ENCODE measurements around the gene FBXO34. TPM values are rescaled to one million over a fixed set of nuclear protein-coding genes. Genes with fewer than 3 reads are reported as not detected.

The FBXO34 gene, protein sequence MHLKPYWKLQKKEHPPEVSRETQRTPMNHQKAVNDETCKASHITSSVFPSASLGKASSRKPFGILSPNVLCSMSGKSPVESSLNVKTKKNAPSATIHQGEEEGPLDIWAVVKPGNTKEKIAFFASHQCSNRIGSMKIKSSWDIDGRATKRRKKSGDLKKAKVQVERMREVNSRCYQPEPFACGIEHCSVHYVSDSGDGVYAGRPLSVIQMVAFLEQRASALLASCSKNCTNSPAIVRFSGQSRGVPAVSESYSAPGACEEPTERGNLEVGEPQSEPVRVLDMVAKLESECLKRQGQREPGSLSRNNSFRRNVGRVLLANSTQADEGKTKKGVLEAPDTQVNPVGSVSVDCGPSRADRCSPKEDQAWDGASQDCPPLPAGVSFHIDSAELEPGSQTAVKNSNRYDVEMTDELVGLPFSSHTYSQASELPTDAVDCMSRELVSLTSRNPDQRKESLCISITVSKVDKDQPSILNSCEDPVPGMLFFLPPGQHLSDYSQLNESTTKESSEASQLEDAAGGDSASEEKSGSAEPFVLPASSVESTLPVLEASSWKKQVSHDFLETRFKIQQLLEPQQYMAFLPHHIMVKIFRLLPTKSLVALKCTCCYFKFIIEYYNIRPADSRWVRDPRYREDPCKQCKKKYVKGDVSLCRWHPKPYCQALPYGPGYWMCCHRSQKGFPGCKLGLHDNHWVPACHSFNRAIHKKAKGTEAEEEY
- polyA plus RNA-seq (2011; rRNA removed) = 26.8 and 30.9 TPM in 2 replicates
- polyA minus RNA-seq (2011; rRNA and poly(A)+ RNA removed) = 21.8 and 23.8 TPM in 2 replicates

DNA sequence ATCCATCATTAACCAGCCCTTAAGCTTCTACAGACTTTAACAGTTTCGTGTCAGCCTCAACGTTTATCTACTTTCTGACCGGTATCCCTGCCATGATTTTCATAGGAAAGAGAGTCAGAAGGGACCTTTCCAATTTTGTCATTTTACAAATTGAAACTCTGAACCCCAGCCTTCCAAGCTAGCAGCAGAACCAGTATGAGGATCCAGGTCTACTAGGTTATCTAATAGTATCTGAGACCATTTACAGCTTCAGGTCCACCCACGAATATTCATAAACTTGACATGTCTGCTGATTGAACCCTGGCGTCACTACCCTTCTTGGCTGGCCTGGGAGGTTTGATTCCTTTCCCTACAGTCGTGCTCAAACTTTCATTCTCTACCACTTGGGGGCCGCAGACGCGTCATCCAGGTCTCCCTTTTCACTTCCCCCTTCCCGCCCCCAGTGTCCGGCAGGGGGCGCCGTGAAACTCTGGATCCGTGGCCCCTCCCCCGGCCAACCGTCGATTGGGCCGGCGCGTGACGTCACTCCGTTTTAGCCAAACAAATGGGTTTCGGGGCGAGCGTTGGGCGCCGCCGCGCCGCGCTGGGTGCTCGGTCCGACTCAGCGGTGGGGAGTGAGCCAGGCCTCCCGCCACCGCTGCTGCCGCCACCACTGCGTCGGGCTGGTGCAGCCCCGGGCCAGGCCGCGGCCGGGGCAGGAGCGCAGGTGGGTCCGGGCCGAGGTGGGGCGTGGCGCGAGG is at the start of gene FBXO34:
TSS of gene FBXO34 (plus strand) at position 590 of the 740 bp plus-strand sequence. CDS start 78,970 bp downstream, outside the sequence.
- TF ChIP-seq, protein P1, sequence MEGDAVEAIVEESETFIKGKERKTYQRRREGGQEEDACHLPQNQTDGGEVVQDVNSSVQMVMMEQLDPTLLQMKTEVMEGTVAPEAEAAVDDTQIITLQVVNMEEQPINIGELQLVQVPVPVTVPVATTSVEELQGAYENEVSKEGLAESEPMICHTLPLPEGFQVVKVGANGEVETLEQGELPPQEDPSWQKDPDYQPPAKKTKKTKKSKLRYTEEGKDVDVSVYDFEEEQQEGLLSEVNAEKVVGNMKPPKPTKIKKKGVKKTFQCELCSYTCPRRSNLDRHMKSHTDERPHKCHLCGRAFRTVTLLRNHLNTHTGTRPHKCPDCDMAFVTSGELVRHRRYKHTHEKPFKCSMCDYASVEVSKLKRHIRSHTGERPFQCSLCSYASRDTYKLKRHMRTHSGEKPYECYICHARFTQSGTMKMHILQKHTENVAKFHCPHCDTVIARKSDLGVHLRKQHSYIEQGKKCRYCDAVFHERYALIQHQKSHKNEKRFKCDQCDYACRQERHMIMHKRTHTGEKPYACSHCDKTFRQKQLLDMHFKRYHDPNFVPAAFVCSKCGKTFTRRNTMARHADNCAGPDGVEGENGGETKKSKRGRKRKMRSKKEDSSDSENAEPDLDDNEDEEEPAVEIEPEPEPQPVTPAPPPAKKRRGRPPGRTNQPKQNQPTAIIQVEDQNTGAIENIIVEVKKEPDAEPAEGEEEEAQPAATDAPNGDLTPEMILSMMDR (IDR thresholded peaks at IDR 0.05; ENCODE audit: low read depth, low read length) = peak; percentile 99
- Histone ChIP-seq H3K27me3 (ENCODE audit: control insufficient read depth, insufficient read depth, low read length) (no peaks in the 10 kb centered on the region), H3K9me3 (ENCODE audit: control insufficient read depth, insufficient read depth, low read length) (no peaks in the 10 kb centered on the region; the same call in 1 of the 2 replicates), H3K27ac (ENCODE audit: low read depth, low read length) (peak within 1 kb of the TSS; percentile 71), H3K4me3 (ENCODE audit: low read depth, low read length) (peak within 1 kb of the TSS; percentile 95)
- ChIA-PET POLR2A (interaction anchor here (0.7 kb wide), 1 partner anchor 63 kb away, joined by 3 read pairs; no protein-coding TSS in a partner anchor), CTCF (interaction anchor here (0.6 to 3.5 kb wide), 58 partner anchors 8 to 1216 kb away, joined by 3 to 34 read pairs (median 5); partner anchors contain the start of gene ATG14)
- peak; percentile 90 for DNase-seq (ENCODE audit: low read depth, low spot score)

DNA sequence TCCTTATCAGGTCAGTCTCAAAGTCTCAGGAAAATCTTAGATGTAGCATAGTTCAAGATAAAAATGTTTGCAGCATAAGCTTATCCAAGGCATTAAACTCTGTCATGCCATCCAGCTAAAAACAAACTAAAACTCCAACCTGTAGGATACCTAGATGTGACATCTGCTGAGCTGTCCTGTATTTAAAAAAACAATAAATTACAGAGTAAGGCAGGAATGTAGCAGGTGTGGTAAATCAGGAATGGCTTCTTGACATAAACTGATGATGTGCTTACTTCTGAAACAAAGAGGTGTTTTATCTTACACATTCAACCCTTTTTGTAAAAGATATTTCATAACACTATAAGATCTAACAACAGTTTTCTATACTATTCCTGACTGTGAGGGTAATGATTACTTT is 49.3 kb upstream of the FBXO34 start:
- Histone ChIP-seq H3K4me3 (ENCODE audit: low read depth, low read length) (no peak overlapping the region), H3K9me3 (ENCODE audit: control insufficient read depth, insufficient read depth, low read length) (peaks cover under 1% of the 10 kb centered on the region), H3K27me3 (ENCODE audit: control insufficient read depth, insufficient read depth, low read length) (no peaks in the 10 kb centered on the region), H3K27ac (ENCODE audit: low read depth, low read length) (no peak overlapping the region)
- TF ChIP-seq, protein P1 (IDR thresholded peaks at IDR 0.05; ENCODE audit: low read depth, low read length) = no peak
- POLR2A ChIA-PET = no interaction called here
- no peak for DNase-seq (ENCODE audit: low read depth, low spot score)
- CTCF ChIA-PET = interaction anchor here (1.1 to 1.7 kb wide), 2 partner anchors 9 to 171 kb away, joined by 3 read pairs; no protein-coding TSS in a partner anchor

DNA sequence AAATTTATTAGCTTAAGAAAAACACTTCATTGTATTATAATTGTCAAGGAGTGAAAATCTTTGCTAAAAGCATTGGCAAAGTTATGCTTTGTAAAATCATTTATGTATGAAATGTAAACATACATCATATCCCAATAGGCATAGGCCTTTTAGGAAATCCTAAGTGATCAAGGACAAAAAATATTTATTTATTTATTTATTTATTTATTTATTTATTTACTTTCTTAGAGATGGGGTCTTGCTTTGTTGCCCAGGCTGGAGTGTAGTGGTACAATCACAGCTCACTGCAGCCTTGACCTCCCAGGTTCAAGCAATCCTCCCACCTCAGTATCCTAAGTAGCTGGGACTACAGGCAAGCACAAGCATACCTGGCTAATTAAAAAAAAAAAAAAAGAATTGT is 47.9 kb upstream of the FBXO34 start:
- Histone ChIP-seq H3K4me3 (ENCODE audit: low read depth, low read length) (no peak overlapping the region), H3K27me3 (ENCODE audit: control insufficient read depth, insufficient read depth, low read length) (peaks cover 2% of the 10 kb centered on the region), H3K27ac (ENCODE audit: low read depth, low read length) (no peak overlapping the region), H3K9me3 (ENCODE audit: control insufficient read depth, insufficient read depth, low read length) (peaks cover 4% of the 10 kb centered on the region)
- CTCF ChIA-PET = interaction anchor here (0.9 kb wide), 1 partner anchor 22 kb away, joined by 3 read pairs; no protein-coding TSS in a partner anchor
- TF ChIP-seq, protein P1 (IDR thresholded peaks at IDR 0.05; ENCODE audit: low read depth, low read length) = no peak
- POLR2A ChIA-PET = no interaction called here
- no peak for DNase-seq (ENCODE audit: low read depth, low spot score)

DNA sequence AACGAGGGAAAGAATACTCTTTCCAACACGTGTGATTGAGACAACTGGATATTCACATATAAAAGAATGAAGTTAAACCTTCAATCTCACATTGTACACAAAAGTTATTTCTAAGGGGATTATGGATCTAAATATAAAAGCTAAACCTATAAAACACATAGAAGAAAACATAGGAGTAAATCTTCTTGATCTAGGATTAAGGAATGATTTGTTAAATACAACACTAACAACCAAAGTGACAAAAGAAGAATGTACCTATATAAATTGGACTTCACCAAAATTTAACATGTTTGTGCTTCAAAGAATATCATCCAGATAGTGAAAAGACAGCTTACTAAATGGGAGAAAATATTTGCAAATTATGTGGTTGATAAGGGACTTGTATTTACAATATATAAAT is 43.0 kb upstream of the FBXO34 start:
- CTCF ChIA-PET = interaction anchor here (1.7 kb wide), 1 partner anchor 17 kb away, joined by 6 read pairs; no protein-coding TSS in a partner anchor
- POLR2A ChIA-PET = no interaction called here
- DNase-seq (ENCODE audit: low read depth, low spot score) = no peak

More for the DNA sequence above, 43.0 kb upstream of the FBXO34 start:
- H3K9me3 ChIP-seq (ENCODE audit: control insufficient read depth, insufficient read depth, low read length) = peaks cover 4% of the 10 kb centered on the region
- H3K4me3 ChIP-seq (ENCODE audit: low read depth, low read length) = no peak overlapping the region
- TF ChIP-seq, protein P1 (IDR thresholded peaks at IDR 0.05; ENCODE audit: low read depth, low read length) = no peak
- H3K27ac ChIP-seq (ENCODE audit: low read depth, low read length) = no peak overlapping the region
- peaks cover 15% of the 10 kb centered on the region for H3K27me3 ChIP-seq (ENCODE audit: control insufficient read depth, insufficient read depth, low read length)
